Measurements from ENCODE around the gene PKIB.
"Not testable (repeated sequence)": the region's sequence is repeated elsewhere in the genome, so short reads cannot be mapped to it uniquely, and the experiment has no call there.

PKIB gene

GRCh38 chr6:122713138-122713537 is 102.9 kb downstream of the PKIB start:
- DNase-seq, result no peak

- no peak for DNase-seq
These were observed 103.9 kb downstream of the PKIB start for GRCh38 chr6:122714059-122714458.

- DNase-seq, result no peak
These were observed 105.5 kb downstream of the PKIB start for GRCh38 chr6:122715725-122716124.

- no peak for DNase-seq
These were observed 107.1 kb downstream of the PKIB start for GRCh38 chr6:122717350-122717749.

- no peak for DNase-seq
These were observed 108.4 kb downstream of the PKIB start for GRCh38 chr6:122718616-122719015.

- no peak for DNase-seq
These were observed 109.0 kb downstream of the PKIB start for GRCh38 chr6:122719176-122719575.

GRCh38 chr6:122722746-122723145 is 112.5 kb downstream of the PKIB start:
- DNase-seq, result no peak

- DNase-seq, result no peak
These were observed 116.4 kb downstream of the PKIB start for GRCh38 chr6:122726649-122727048.

- no peak for DNase-seq
These were observed 117.0 kb downstream of the PKIB start for GRCh38 chr6:122727244-122727643.

- no peak for DNase-seq
These were observed 120.1 kb downstream of the PKIB start for GRCh38 chr6:122730334-122730733.

GRCh38 chr6:122730775-122731386 is 120.7 kb downstream of the PKIB start:
- no peak for DNase-seq

GRCh38 chr6:122733259-122733658 is 123.1 kb downstream of the PKIB start:
- no peak for DNase-seq

- DNase-seq, result no peak
These were observed 124.6 kb downstream of the PKIB start for GRCh38 chr6:122734529-122735395.

- DNase-seq, result no peak
These were observed 125.4 kb downstream of the PKIB start for GRCh38 chr6:122735582-122735981.

GRCh38 chr6:122736163-122736562 is 126.0 kb downstream of the PKIB start:
- DNase-seq, result no peak

GRCh38 chr6:122736616-122737015 is 126.4 kb downstream of the PKIB start:
- DNase-seq, result no peak

GRCh38 chr6:122740091-122740490 is 129.9 kb downstream of the PKIB start:
- no peak for DNase-seq

GRCh38 chr6:122740936-122741335 is 130.7 kb downstream of the PKIB start:
- no peak for DNase-seq

- DNase-seq, result not testable (repeated sequence)
These were observed 134.0 kb downstream of the PKIB start for GRCh38 chr6:122744247-122744646.

- DNase-seq, result not testable (repeated sequence)
These were observed 134.7 kb downstream of the PKIB start for GRCh38 chr6:122744856-122745255.

GRCh38 chr6:122746688-122747087 is 136.5 kb downstream of the PKIB start:
- no peak for DNase-seq

- DNase-seq, result no peak
These were observed 137.4 kb downstream of the PKIB start for GRCh38 chr6:122747573-122747972.

- not testable (repeated sequence) for DNase-seq
These were observed 138.7 kb downstream of the PKIB start for GRCh38 chr6:122748945-122749344.

GRCh38 chr6:122749451-122750050 is 139.3 kb downstream of the PKIB start:
- DNase-seq, result no peak

Measured in activated CD4-positive, alpha-beta T cell treated with anti-CD3 and anti-CD28 coated beads for 1 hour (primary cell).